Stimulated activated CD8-positive, alpha-beta memory T cell treated with anti-CD3 and anti-CD28 coated beads, Interleukin-7, amount 100 ng/mL, for 24 hours (primary cell): ENCODE data around the gene ECM1.

ENCODE experiments used
- DNase-seq: peaks from one replicate; pipeline ENCODE4 v3.0.0-alpha.2; 2020; ENCODE audit warnings: low read depth

ECM1 gene

GRCh38 chr1:150507912-150508864 lies at the start of gene ECM1:
Gene ECM1 (plus strand): TSS chr1:150508109. CDS start chr1:150508210, 101 bp downstream.
- no peak for DNase-seq

- DNase-seq: peak; percentile 38
Measured at GRCh38 chr1:150464422-150464826, 43.5 kb upstream of the ECM1 start.

- DNase-seq: no peak
Measured at GRCh38 chr1:150466964-150467363, 40.9 kb upstream of the ECM1 start.

- DNase-seq: no peak
Measured at GRCh38 chr1:150469291-150469690, 38.6 kb upstream of the ECM1 start.

- no peak for DNase-seq
Measured at GRCh38 chr1:150472601-150473200, 35.2 kb upstream of the ECM1 start.

- DNase-seq: no peak
Measured at GRCh38 chr1:150473659-150474058, 34.2 kb upstream of the ECM1 start.

- no peak for DNase-seq
Measured at GRCh38 chr1:150474869-150475268, 33.0 kb upstream of the ECM1 start.

GRCh38 chr1:150476754-150477153 lies 31.2 kb upstream of the ECM1 start:
- no peak for DNase-seq

- no peak for DNase-seq
Measured at GRCh38 chr1:150477320-150477719, 30.6 kb upstream of the ECM1 start.

- no peak for DNase-seq
Measured at GRCh38 chr1:150477733-150478132, 30.2 kb upstream of the ECM1 start.

- no peak for DNase-seq
Measured at GRCh38 chr1:150479370-150479769, 28.5 kb upstream of the ECM1 start.

- DNase-seq: no peak
Measured at GRCh38 chr1:150479927-150480352, 28.0 kb upstream of the ECM1 start.

GRCh38 chr1:150484431-150484830 lies 23.5 kb upstream of the ECM1 start:
- no peak for DNase-seq

GRCh38 chr1:150484861-150485260 lies 23.0 kb upstream of the ECM1 start:
- no peak for DNase-seq

- DNase-seq: peak; percentile 88
Measured at GRCh38 chr1:150486966-150487762, 20.7 kb upstream of the ECM1 start, which contains the start of gene TARS2. Gene TARS2 (plus strand): TSS chr1:150487419. CDS start chr1:150487451, 32 bp downstream.

- no peak for DNase-seq
Measured at GRCh38 chr1:150487763-150488115, 20.2 kb upstream of the ECM1 start.

GRCh38 chr1:150493175-150493574 lies 14.7 kb upstream of the ECM1 start:
- no peak for DNase-seq

GRCh38 chr1:150498342-150498741 lies 9.6 kb upstream of the ECM1 start:
- DNase-seq: no peak

GRCh38 chr1:150505431-150505830 lies 2.5 kb upstream of the ECM1 start:
- no peak for DNase-seq

GRCh38 chr1:150508982-150509381 lies 1.1 kb downstream of the ECM1 start:
- DNase-seq: no peak

GRCh38 chr1:150511551-150511950 lies 3.6 kb downstream of the ECM1 start:
- DNase-seq: no peak

- no peak for DNase-seq
Measured at GRCh38 chr1:150511985-150512660, 4.2 kb downstream of the ECM1 start.
